ENCODE results near the gene CLEC3B. TPM values are rescaled to one million over a fixed set of nuclear protein-coding genes. Genes with fewer than 3 reads are reported as not detected.
"Not testable (repeated sequence)": the region's sequence is repeated elsewhere in the genome, so short reads cannot be mapped to it uniquely, and the experiment has no call there.

Gene CLEC3B
- 100 to 1,000 TPM in 4 of 6 donors, 10 to 100 TPM in 1, 1 to 10 TPM in 1; 6.3 to 332 (median 140) TPM for total RNA-seq

GRCh38 chr3:45026038-45026437 lies at the start of gene CLEC3B:
CLEC3B (plus strand) TSS chr3:45026303; CDS start chr3:45026363, 60 bp downstream.
- Histone ChIP-seq H3K27ac (peak within 1 kb of the TSS; percentile 57 to 86 (median 73)), H3K9me3 (no peaks in the 10 kb centered on the region), H3K4me1 (peaks cover 32 to 60% (median 36%) of the 10 kb centered on the region in 4 donors), H3K4me3 (peak within 1 kb of the TSS in 3 of 4 donors; percentile 42 to 52 (median 48)), H3K36me3 (no peaks in the 10 kb centered on the region), H3K27me3 (no peaks in the 10 kb centered on the region)
- 13 to 14% methylated on average over 10 to 13 of the region's 13 CpGs for WGBS, 2 donors
- DNase-seq (peak; percentile 39 to 74), ATAC-seq (ENCODE audit: low FRiP score in 2 of 2) (peak; percentile 38 to 67)
- TF ChIP-seq POLR2AphosphoS5 (IDR thresholded peaks at IDR 0.05) (peak; percentile 46 to 59), EP300 (IDR thresholded peaks at IDR 0.05) (no peak), POLR2A (IDR thresholded peaks at IDR 0.05) (peak in 1 of 4 donors; percentile 47)

- no peak for DNase-seq
- no peaks in the 10 kb centered on the region for H3K36me3 ChIP-seq
- H3K9me3 ChIP-seq = no peaks in the 10 kb centered on the region
- ATAC-seq (ENCODE audit: low FRiP score in 2 of 2) = peak in 1 of 2 donors; percentile 42
- peak overlapping the region in 1 of 4 donors; percentile 21 for H3K27ac ChIP-seq
- WGBS, 2 donors = 76 to 86% methylated on average over 1 of the region's 1 CpG
- no peak overlapping the region for H3K4me3 ChIP-seq
- H3K4me1 ChIP-seq = peaks cover 31 to 68% (median 41%) of the 10 kb centered on the region in 4 donors
- no peaks in the 10 kb centered on the region for H3K27me3 ChIP-seq
- TF ChIP-seq POLR2AphosphoS5 (IDR thresholded peaks at IDR 0.05) = peak in 1 of 2 donors; percentile 33
- no peak for TF ChIP-seq CTCF (IDR thresholded peaks at IDR 0.05)
- no peak for TF ChIP-seq EP300 (IDR thresholded peaks at IDR 0.05)
- TF ChIP-seq POLR2A (IDR thresholded peaks at IDR 0.05) = no peak
Measured at GRCh38 chr3:44981220-44981619, 44.9 kb upstream of the CLEC3B start.

- no peak for DNase-seq
- Histone ChIP-seq H3K4me1 (peaks cover 31 to 67% (median 39%) of the 10 kb centered on the region in 4 donors), H3K4me3 (no peak overlapping the region), H3K36me3 (no peaks in the 10 kb centered on the region), H3K27me3 (no peaks in the 10 kb centered on the region), H3K27ac (peak overlapping the region in 1 of 4 donors; percentile 21), H3K9me3 (no peaks in the 10 kb centered on the region)
- WGBS, 2 donors = 66 to 68% methylated on average over 4 of the region's 4 CpGs
- ATAC-seq (ENCODE audit: low FRiP score in 2 of 2) = no peak
- no peak for TF ChIP-seq CTCF (IDR thresholded peaks at IDR 0.05)
- TF ChIP-seq EP300 (IDR thresholded peaks at IDR 0.05) = no peak
- no peak for TF ChIP-seq POLR2AphosphoS5 (IDR thresholded peaks at IDR 0.05)
- no peak for TF ChIP-seq POLR2A (IDR thresholded peaks at IDR 0.05)
Measured at GRCh38 chr3:44981751-44982150, 44.4 kb upstream of the CLEC3B start.

GRCh38 chr3:44982817-44983216 lies 43.3 kb upstream of the CLEC3B start:
- Histone ChIP-seq H3K27me3 (no peaks in the 10 kb centered on the region), H3K27ac (no peak overlapping the region), H3K9me3 (no peaks in the 10 kb centered on the region), H3K36me3 (no peaks in the 10 kb centered on the region), H3K4me3 (no peak overlapping the region), H3K4me1 (peaks cover 20 to 56% (median 28%) of the 10 kb centered on the region in 4 donors)
- TF ChIP-seq CTCF (IDR thresholded peaks at IDR 0.05) (no peak), POLR2AphosphoS5 (IDR thresholded peaks at IDR 0.05) (no peak), POLR2A (IDR thresholded peaks at IDR 0.05) (no peak), EP300 (IDR thresholded peaks at IDR 0.05) (no peak)
- no peak for DNase-seq
- ATAC-seq (ENCODE audit: low FRiP score in 2 of 2) = no peak
- 79 to 83% methylated on average over 3 of the region's 3 CpGs for WGBS, 2 donors

- WGBS, 2 donors = 73 to 75% methylated on average over 1 of the region's 1 CpG
- H3K36me3 ChIP-seq = no peaks in the 10 kb centered on the region
- H3K27me3 ChIP-seq = no peaks in the 10 kb centered on the region
- ATAC-seq (ENCODE audit: low FRiP score in 2 of 2) (no peak), DNase-seq (peak in 1 of 2 donors; percentile 44)
- no peak overlapping the region for H3K4me3 ChIP-seq
- no peak for TF ChIP-seq POLR2AphosphoS5 (IDR thresholded peaks at IDR 0.05)
- TF ChIP-seq EP300 (IDR thresholded peaks at IDR 0.05) = peak in 1 of 4 donors; percentile 28
- H3K9me3 ChIP-seq = no peaks in the 10 kb centered on the region
- H3K27ac ChIP-seq = no peak overlapping the region
- H3K4me1 ChIP-seq = peaks cover 14 to 49% (median 28%) of the 10 kb centered on the region in 4 donors
Measured at GRCh38 chr3:44983484-44983941, 42.6 kb upstream of the CLEC3B start.

- Histone ChIP-seq H3K36me3 (peaks cover 0 to 1% (median 0%) of the 10 kb centered on the region in 4 donors), H3K27me3 (no peaks in the 10 kb centered on the region), H3K9me3 (no peaks in the 10 kb centered on the region), H3K4me3 (no peak overlapping the region), H3K4me1 (peaks cover 12 to 48% (median 29%) of the 10 kb centered on the region in 4 donors), H3K27ac (no peak overlapping the region)
- DNase-seq (no peak), ATAC-seq (ENCODE audit: low FRiP score in 2 of 2) (peak in 1 of 2 donors; percentile 33)
- TF ChIP-seq CTCF (IDR thresholded peaks at IDR 0.05) (no peak), POLR2AphosphoS5 (IDR thresholded peaks at IDR 0.05) (no peak), EP300 (IDR thresholded peaks at IDR 0.05) (no peak)
- 80 to 81% methylated on average over 2 of the region's 2 CpGs for WGBS, 2 donors
Measured at GRCh38 chr3:44984335-44984734, 41.8 kb upstream of the CLEC3B start.

GRCh38 chr3:44986330-44986729 lies 39.8 kb upstream of the CLEC3B start:
- DNase-seq = peak in 1 of 2 donors; percentile 63
- WGBS, 2 donors = 84 to 94% methylated on average over 4 to 13 of the region's 14 CpGs
- Histone ChIP-seq H3K4me1 (peaks cover 15 to 35% (median 23%) of the 10 kb centered on the region in 4 donors), H3K36me3 (peaks cover 0 to 21% (median 5%) of the 10 kb centered on the region in 4 donors)
- not testable (repeated sequence) for H3K4me3 ChIP-seq; H3K27ac ChIP-seq; ATAC-seq (ENCODE audit: low FRiP score in 2 of 2); H3K9me3 ChIP-seq; H3K27me3 ChIP-seq
